ENCODE data around the gene BAK1. TPM values are rescaled to one million over a fixed set of nuclear protein-coding genes. Genes with fewer than 3 reads are reported as not detected.

Gene BAK1
- total RNA-seq, 1 experiment from 2014 or later = 18.9 TPM

GRCh38 chr6:33616113-33616512 lies 36.0 kb upstream of the BAK1 start:
- Histone ChIP-seq H2AFZ (ENCODE audit: low read depth, low read length, poor library complexity, severe bottlenecking) (no peak overlapping the region), H3K9ac (ENCODE audit: low read length) (no peak overlapping the region), H3K4me1 (ENCODE audit: control insufficient read depth in 1 of 2, insufficient read depth in 2 of 2, low read length in 2 of 2) (peaks cover 23 to 48% of the 10 kb centered on the region in 2 experiments), H3K27ac (ENCODE audit: low read depth, low read length) (no peak overlapping the region), H3K9me2 (ENCODE audit: insufficient read depth) (no peaks in the 10 kb centered on the region), H3K36me3 (ENCODE audit: control insufficient read depth in 1 of 2, insufficient read depth in 2 of 2, low read length in 2 of 2) (no peaks in the 10 kb centered on the region), H3K4me3 (replicated peaks in 1 of 2; ENCODE audit: low read depth in 1 of 2, low read length in 2 of 2) (no peak overlapping the region), H4K20me1 (ENCODE audit: insufficient read depth) (no peaks in the 10 kb centered on the region), H3K4me2 (ENCODE audit: low read length) (no peak overlapping the region), H3K9me3 (ENCODE audit: control insufficient read depth in 1 of 2, insufficient read depth in 1 of 2, low read depth in 1 of 2, low read length in 2 of 2) (no peaks in the 10 kb centered on the region), H3K79me2 (ENCODE audit: insufficient read depth, low read length) (no peaks in the 10 kb centered on the region), H3K27me3 (ENCODE audit: insufficient read depth, low read length) (no peaks in the 10 kb centered on the region)
- POLR2A ChIA-PET = no interaction called here
- ATAC-seq = no peak
- CTCF ChIA-PET = no interaction called here
- no TSS peak for BruUV-seq (replicated peaks)
- intact Hi-C loops (cut with micrococcal nuclease) = no loop called here
- TF ChIP-seq EZH2phosphoT487 (IDR thresholded peaks at IDR 0.05; ENCODE audit: borderline replicate concordance) (no peak), SP1 (IDR thresholded peaks at IDR 0.05; ENCODE audit: low read depth) (no peak), RAD21 (IDR thresholded peaks at IDR 0.05; ENCODE audit: low read depth) (no peak), TCF7L2 (IDR thresholded peaks at IDR 0.05; ENCODE audit: borderline replicate concordance, extremely low read depth, insufficient read depth, insufficient read length) (no peak), CEBPB (IDR thresholded peaks at IDR 0.05; ENCODE audit: low read depth) (no peak), ZNF274 (IDR thresholded peaks at IDR 0.05; ENCODE audit: low read depth, low read length) (no peak), CBX3 (IDR thresholded peaks at IDR 0.05; ENCODE audit: low read depth) (no peak), ELF1 (IDR thresholded peaks at IDR 0.05; ENCODE audit: borderline replicate concordance, low read depth) (no peak), POLR2AphosphoS5 (IDR thresholded peaks at IDR 0.05; ENCODE audit: low read depth, low read length) (no peak), FOSL1 (IDR thresholded peaks at IDR 0.05; ENCODE audit: low read depth) (no peak), POLR2A (IDR thresholded peaks at IDR 0.05; ENCODE audit: borderline replicate concordance, extremely low read depth, insufficient read depth, insufficient read length) (no peak), ZFX (IDR thresholded peaks at IDR 0.05) (no peak), REST (IDR thresholded peaks at IDR 0.05; ENCODE audit: low read depth) (no peak), SIN3A (IDR thresholded peaks at IDR 0.05; ENCODE audit: low read depth) (no peak)
- TF ChIP-seq, protein P1, sequence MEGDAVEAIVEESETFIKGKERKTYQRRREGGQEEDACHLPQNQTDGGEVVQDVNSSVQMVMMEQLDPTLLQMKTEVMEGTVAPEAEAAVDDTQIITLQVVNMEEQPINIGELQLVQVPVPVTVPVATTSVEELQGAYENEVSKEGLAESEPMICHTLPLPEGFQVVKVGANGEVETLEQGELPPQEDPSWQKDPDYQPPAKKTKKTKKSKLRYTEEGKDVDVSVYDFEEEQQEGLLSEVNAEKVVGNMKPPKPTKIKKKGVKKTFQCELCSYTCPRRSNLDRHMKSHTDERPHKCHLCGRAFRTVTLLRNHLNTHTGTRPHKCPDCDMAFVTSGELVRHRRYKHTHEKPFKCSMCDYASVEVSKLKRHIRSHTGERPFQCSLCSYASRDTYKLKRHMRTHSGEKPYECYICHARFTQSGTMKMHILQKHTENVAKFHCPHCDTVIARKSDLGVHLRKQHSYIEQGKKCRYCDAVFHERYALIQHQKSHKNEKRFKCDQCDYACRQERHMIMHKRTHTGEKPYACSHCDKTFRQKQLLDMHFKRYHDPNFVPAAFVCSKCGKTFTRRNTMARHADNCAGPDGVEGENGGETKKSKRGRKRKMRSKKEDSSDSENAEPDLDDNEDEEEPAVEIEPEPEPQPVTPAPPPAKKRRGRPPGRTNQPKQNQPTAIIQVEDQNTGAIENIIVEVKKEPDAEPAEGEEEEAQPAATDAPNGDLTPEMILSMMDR (IDR thresholded peaks at IDR 0.05 in 2 of 3, conservative IDR thresholded peaks at IDR 0.05 in 1 of 3; ENCODE audit: borderline replicate concordance in 1 of 3, insufficient read depth in 1 of 3, low read depth in 2 of 3, low read length in 2 of 3) = no peak
- TF ChIP-seq, protein P2, sequence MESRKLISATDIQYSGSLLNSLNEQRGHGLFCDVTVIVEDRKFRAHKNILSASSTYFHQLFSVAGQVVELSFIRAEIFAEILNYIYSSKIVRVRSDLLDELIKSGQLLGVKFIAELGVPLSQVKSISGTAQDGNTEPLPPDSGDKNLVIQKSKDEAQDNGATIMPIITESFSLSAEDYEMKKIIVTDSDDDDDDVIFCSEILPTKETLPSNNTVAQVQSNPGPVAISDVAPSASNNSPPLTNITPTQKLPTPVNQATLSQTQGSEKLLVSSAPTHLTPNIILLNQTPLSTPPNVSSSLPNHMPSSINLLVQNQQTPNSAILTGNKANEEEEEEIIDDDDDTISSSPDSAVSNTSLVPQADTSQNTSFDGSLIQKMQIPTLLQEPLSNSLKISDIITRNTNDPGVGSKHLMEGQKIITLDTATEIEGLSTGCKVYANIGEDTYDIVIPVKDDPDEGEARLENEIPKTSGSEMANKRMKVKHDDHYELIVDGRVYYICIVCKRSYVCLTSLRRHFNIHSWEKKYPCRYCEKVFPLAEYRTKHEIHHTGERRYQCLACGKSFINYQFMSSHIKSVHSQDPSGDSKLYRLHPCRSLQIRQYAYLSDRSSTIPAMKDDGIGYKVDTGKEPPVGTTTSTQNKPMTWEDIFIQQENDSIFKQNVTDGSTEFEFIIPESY (IDR thresholded peaks at IDR 0.05; ENCODE audit: extremely low read depth, insufficient replicate concordance, low read length) = no peak
- RAD21 ChIA-PET (ENCODE audit: low non-redundant PET in 1 of 2, low total read pairs in 2 of 2, uncharacterized antibody in 2 of 2, unreplicated experiment in 2 of 2) = no interaction called here
- no peak for DNase-seq (ENCODE audit: low read depth, low spot score)

All from HCT116 (cell line).